NCI-H2227 (cell line): ENCODE data around the gene SLX9.

Experiments
- DNase-seq: peaks from one replicate; lab custom pipeline; 2025; ENCODE audit not compliant: unreplicated experiment; lab: John Stamatoyannopoulos, UW

The SLX9 gene

DNA sequence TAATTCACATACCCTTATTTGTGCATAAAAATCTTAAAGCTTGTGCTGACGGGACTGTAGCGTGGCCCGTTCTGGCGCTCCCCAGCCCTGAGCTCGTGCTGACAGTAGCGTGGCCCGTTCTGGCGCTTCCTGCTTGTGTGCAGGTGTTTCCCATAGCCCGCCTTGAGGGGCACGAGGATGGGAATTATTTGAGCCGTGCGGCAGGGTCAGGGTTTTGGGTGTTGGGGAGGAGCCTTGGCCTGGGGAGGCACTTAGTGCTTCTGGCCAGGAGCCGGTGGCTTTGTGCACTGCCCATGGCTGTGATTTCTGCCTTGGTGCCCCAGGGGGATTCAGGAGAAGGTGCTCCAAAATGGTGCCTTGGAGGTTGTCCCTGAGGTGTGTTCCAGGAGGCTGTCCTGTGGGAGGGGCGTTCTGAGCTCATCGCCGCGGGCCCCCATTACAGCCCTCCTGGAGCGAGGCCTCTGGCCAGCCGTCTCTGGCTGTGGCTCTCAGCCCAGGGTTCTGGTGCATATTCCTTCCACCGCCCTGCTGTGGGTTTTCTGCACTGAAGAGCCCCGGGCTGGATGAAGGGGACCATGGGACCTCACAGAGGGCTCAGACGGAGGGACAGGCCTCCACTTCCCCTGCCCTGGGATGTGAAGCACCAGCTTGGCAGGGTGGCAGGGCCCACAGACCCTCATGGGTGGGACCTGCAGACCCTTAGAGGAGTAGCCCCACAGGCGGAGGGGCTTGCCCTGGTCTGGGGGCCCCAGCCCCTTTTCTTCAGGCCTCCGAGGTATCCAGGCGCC is 6.6 kb downstream of the SLX9 start:
- no peak for DNase-seq

DNA sequence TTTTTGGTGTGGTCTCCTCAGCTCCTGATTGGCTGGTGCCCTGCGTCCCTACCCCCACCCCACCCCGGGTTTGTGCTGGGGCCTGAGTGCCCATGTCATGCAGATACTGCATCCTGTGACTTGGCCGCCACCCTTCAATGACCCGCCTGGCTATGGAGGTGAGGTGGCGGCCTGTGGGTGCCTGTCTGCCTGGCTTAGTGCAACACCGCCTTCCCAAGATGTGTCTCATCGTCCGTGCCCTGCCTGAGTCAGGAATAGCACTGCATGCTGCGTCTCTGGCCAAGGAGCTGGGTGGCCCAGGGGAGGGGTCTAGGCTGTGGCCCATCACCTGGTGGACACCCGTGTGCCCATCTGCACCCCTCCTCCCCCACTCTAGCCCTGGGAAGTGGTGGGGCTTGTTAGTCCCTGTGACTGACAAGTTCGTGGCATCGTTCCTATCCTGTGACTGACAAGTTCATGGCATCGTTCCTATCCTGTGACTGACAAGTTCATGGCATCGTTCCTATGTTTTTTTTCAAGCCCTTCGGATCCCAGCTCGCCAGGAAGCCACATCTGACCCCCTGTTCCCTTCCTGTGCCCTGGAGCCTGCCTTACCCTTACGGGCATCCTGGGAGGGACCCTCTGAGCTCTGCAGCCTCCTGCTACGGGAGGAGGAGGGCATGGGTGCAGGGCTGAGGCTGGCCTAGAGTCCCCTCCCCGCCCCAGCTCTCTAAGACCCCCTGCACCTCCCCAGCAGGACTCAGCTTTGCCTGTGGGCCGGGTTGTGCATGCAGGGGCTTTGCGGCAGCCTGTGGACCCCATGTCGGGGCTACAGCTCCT is 7.5 kb downstream of the SLX9 start:
- no peak for DNase-seq

DNA sequence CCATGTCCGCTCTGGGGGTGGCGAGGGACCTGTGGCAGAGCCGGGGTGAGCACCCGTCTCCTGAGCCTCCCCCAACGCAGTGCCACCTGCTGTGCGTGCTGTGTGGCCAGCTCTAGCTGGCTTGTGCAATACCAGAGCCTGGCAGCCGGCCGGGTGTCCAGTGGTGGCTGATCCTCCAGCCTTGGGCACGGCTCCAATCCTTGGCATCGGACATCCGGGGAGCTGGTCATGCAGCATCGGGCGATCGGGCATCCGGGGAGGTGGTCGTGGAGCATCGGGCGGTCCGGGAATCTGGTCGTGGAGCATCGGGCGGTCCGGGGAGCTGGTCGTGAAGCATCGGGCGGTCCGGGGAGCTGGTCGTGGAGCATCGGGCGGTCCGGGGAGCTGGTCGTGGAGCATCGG is 8.1 kb downstream of the SLX9 start:
- no peak for DNase-seq

DNA sequence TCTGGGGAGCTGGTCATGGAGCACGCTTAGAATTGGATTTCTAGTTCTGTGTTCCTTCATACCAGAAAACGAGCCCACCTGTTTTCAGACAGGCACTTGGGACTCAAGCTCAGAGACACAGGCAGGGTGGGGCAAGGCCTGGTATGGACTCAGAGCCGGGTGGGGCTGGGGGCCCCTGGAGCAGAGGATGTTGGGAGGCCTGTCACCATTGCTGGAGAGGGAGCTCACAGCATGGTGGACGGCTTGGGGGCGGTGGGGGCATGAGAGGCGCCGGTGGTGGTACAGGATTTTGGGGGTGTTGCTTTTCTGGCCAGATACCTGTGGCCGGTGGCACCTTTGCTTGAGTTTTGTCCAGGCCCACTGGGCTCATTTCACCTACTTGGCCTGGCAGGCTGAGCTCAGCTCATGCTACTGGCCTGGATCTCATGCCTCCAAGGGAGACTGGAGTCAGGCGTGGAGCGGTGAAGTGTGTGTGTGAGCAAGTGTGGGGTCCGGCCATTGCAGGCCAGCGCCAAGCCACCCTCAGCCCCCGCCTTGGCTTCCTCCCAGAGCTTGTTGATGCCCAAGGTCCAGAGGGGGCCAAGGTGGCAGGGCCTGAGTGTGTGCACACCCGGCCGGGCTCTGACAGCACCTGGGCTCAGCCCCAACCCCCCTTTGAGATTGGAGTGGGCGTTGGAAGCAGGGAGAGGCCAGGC is 8.7 kb downstream of the SLX9 start:
- DNase-seq: no peak

DNA sequence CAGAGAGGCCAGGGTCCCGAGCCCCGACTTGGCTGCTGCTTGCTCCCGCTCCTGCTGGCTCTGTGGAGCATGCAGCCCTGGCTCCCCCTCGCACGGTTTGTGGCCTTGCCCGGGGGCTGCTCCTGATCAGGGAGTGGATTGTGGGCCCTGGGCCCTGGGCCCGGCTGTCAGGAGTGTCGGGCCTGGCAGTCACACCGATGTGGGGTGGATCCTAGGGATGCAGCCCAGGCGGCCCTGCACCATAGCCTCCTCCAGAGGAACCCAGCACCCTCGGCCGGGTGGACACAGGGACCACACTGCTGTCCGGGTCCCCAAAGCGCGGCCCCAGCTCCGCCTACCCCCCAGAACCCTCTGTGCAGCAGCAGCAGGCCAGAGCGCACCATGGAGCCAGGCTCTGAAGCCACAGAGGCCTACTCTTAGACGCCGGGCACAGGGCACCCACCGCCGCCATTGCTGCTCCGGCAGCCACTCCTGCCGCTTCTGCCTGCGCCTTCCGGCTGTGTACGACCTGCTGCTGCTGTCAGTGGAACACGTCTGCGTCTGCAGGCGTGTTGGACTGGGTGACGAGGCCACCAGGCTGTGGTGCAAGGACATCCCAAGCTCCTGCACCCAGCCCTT is 9.4 kb downstream of the SLX9 start:
- no peak for DNase-seq

DNA sequence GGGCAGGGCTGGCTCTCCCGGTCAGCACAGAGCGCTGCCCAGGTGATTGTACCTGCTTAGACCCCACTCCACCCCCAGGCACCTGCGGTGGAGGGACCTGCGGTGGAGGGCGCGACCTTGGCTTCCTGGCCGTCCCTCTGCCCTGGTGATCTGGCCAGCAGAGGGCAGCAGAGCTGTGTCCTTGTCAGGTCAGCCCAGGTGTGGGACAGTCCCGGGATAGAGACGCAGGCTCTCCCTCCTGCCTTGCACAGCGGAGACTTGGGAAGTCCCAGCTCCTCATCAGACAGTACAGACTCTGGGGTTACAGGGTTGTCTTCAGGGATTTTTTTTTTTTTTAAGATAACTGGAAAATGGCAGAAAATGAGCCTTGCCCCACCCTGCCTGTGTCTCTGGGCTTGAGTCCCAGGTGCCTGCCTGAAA is 10.0 kb downstream of the SLX9 start:
- peak; percentile 61 for DNase-seq

DNA sequence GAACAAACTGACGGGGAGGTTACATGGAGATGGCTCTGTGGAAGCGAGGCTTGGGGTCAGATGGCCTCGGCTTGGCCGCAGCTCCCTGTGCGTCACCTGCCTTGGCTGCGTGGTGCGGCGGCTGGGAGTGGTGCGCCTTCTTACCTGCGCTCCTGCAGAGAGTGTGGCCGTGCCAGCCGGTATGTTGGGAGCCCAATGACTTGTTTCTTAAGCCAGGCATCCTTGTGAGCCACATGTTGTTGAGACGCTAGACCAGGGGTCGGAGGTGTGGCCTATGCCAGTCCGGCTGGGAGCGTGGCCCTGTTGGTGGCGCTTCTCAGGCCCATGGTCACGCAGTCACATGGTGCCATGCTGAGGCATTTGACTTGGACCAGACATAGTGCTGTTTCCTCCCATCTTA is 10.5 kb downstream of the SLX9 start:
- DNase-seq: no peak

DNA sequence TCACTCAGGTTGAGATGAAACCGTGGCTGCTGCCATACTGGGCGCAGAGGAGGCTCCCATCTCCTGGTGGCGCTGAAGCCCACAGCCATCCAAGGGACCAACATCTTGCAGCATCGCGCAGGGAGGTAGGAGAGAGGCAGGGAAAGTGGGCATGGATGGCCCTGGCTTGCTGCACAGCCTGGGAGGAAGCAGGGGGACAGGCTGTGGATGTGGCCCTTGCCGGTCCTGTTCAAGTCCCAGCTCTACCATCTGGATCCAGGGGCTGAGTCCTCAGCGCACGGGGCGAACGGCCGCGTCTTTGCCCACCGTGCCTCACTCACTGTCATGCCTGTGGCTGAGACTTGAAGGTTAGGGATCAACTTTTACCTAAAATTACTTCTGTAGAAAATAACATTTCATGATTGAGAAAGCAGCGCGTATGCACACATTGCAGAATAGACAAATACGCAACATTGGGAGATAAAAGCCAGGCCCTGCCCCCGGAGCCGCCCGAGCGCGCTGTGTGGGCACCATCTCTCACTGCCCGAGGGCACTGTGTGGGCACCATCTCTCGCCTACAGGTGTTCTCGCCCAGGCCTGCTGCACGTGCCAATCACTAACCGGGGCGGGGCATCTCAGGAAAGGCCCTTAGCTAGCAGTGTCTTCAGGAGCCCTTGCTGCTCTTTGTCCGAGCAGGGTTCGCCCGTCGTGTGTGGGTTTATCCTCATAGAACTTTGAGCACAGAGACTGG is 11.5 kb downstream of the SLX9 start:
- no peak for DNase-seq

DNA sequence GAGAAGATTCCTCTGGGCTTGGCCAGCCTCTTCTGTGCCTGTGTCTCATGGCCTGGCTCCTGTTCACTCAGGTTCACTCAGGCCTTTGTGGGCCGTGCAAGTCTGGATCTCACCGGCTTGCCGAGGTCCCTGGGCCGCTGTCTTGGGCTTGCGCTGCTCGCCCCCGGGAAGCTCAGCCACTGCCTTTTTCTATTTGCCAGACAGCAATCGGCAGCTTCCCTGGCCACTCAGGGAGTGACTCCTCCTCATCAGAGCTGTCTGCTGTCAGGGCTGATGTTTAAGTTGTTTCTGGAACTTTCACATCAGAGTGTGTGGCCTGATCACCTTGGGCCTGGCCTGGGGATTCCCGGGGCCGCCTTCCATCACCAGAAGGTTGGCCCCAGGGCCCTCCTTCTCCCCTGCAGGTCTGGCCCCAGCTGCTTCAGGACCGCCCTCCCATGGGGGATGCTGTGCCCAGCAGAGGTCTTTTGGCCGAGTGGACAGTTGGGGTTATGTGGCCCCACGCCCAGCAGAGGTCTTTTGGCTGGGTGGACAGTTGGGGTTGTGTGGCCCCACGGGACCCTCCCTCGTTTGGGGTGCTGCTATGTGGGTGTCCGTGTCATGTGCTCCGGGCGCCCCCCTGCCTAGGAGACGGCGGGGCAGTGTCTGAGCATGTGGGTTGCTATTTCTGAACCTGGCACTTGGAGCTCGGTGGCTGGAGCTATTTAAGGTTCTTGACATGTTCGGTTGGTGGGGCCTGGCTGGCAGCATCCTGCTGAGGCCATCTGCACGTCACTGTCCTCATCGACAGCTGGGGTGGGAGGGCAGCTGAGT is 12.5 kb downstream of the SLX9 start:
- no peak for DNase-seq

DNA sequence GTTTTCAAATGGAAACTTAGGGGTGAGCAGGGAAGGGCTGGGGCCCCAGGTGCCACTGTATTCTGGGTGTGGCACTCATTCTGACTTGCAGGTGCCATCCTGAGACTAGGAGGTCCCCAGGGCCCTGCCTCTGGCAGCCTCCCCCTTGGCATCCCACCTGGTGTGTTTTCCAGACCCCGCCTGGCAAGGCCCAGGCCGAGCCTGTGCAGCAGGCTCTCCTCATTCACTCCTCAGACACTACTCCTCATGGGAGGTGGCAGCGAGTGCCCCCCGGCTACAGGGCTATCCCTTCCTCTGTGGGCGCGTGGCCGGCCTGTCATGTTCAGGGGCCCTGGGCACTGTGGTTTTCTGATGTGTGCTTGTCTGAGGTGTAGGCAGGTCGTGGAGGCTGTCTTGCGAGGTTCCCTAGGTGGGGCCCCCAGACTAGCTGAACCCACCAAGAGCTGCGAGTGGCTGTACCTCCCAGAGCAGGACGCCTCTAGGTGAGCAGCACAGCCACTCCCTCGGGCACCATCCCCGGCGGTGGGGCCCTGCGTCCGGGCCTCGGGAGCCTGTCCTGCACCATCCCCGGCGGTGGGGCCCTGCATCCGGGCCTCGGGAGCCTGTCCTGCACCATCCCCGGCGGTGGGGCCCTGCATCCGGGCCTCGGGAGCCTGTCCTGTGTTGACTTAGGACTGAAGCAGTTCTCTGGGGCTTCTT is 13.2 kb downstream of the SLX9 start:
- DNase-seq: no peak

DNA sequence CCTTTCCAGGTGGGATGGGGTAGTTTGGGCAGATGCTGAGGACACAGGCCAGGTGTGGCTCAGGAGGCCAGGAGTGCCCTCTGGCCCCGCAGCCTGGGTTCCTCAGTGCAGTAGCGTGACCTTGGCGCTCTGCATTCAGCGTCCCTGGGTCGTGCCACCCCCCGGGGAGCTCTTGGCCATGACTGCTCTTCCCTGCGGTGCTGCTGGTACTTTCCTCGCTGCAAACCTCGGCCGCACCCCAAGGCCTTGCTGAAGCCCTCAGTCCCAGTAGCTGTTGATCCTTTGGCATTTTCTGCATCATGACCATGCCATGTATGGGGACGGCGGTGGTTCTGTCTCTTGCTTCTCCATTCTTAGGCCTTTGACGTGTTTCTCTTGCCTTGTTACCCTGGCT is 13.8 kb downstream of the SLX9 start:
- no peak for DNase-seq

DNA sequence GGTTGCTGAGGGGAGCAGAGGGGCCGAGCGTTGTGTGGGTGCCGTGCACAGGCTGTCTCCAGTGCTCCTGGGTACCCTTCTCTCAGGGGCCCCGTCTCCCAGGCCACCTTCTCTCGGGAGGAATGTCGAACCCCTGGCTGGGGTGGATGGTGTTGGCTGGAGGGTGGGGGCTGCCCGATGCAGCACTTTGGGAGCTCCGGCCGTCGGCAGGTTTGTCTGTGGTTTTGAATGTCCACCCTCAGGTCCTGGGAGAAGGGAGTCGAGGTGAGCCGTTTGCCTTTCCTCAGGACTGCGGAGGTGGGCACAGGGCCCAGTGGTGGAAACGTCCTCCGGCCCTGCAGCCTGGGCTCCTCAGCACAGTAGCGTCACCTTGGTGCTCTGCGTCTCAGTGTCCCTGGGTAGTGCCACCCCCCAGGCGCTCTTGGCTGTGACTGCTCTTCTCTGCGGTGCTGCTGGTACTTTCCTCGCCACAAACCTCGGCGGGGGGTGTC is 14.5 kb downstream of the SLX9 start:
- no peak for DNase-seq

DNA sequence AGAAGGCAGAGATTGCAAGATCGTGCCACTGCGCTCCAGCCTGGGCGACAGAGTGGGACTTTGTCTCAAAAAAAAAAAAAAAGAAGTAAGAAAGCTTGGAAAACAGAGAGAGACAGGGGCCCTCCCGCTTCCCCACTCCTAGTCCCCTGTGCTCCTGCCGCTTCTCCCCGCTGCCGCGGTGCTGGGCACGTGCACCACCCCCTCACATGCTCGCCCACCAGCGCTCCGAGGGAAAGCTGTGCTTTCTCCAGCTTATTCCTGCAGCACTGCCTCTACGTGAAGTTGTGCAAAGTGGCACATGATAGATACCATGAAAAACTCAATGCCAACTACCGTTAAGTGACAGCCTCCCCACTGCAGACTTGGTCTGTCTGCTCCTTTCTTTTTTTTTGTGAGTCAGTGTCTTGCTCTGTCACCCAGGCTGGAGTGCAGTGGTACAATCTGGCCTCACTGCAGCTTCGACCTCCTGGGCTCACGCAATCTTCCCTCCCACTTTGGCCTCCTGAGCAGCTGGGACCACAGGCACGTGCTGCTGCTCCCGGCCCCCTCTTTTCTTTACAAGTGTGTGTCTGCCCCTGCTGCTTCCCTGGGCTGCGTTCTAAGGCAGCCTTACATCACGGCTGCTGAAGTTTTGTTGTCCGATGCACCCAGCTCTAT is 15.4 kb downstream of the SLX9 start:
- DNase-seq: no peak

DNA sequence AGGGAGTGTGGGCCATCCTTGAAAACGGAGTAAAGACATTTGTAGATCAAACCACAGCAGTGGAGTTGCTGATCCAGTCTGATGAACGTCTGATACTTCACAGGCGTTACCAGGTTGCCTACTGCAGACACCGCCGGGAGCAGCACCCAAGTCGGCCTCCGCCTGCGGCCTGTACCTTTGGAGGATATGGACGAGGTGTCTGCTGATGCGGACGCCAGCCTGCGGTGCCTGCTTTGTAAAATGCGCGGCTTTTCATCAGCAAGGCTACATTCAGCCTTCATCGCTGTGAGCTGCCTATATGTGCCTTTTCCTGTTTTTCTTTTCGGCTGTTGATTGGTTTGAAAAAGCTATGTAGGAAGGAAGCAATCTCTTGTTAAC is 16.0 kb downstream of the SLX9 start:
- no peak for DNase-seq

DNA sequence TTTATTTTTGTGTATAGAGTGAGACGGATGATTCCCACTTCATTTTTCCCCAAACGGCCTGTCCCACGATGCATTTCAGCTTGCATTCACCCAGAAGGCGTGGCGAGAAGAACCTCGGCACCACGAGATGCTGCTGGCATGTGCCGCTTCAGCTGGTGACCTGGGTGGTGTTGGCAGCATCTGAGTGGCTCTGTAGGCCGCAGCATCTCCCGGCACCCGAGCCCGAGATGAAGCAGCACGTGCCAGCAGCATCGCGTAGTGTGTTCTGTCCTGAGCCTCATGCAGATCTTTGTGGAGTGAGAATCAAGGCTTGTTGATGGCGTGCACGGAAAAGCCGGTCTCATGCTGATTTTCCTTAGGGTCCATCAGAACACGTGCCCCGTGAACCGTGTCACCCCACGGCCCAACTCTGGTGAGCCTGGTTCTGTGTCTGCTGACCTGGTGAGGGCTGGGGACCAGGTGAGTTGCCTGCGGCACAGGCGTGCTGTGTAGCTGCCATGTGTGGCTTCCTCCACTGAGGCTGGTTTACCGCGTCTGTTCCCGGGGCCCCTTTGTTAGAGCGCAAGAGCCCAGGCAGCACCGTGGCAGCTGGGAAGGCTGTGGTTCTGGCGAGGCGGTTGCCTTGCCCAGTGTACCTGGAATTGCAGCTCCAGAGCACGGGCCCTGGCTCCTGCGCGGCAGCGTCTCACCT is 16.7 kb downstream of the SLX9 start:
- no peak for DNase-seq

DNA sequence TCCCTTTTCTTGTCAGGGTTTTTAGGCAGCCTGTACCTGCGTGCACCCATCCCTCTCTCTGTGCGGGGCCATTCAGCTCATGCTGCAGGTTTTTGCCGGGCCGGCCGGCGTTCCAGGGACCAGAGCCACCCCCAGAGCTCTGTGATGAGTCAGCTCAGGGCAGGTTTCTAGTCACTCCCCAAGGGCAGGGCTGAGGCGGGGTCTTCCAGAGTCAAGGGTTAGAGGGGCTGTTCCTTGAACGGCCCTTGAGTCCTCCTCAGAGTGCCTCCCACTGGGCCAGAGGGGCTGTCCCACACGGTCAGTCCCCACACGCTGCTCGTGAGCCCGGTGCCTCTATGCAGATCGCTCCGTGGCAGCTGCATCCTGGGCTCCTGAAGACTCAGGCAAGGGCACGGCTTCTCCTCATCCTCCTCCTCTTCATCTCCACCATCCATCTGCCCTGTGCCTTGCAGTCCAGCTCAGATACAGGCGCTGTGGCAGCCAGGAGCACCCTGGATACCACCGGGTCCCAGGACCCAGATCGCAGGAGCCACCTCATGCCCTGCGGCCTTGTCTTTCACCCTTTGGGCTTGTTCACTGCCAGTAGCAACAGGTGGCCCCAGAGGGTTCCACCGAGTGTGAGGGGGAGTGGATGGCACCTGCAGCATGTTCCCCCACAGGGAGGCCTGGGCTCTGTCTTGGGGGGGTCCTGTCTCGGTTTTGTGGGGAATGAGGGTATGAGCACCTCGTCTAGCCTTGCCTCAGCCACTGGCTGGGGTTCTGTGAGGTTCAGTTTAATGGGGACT is 17.4 kb downstream of the SLX9 start:
- DNase-seq: no peak

DNA sequence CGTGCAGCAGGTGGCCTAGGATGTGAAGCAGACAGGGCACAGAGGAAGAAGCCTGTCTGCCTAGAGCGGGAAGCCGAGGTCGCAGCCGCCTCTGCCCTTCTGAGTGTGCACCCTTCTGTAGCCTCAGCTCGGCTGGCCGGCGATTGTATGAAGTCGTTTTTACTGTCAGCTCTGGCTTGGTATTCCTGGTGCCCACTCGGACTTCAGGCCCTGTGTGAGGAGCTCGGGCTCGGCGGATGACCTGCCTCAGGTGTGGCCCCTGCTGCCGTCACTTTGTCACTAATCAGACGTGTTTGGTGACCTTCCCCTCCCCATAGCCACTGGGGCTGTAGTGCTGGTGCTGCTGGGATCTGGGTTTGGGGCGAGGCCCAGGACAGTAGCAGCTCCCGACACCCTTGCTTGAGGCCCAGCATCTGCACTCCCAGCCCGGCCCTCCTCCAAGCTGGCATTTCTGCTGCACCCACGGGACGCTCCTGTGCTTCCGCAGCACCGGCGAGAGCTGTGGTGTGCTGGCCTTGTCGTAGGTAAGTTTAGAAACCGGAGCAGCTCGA is 18.1 kb downstream of the SLX9 start:
- no peak for DNase-seq
